GM12878 (cell line): Measurements from ENCODE around the gene TRIM61. TPM values are rescaled to one million over a fixed set of nuclear protein-coding genes. Genes with fewer than 3 reads are reported as not detected.

Source experiments
- ATAC-seq: fragments of 200-7000 bp; cut with Tn5 transposase; 3 replicates; pipeline ENCODE4 v1.9.1; 2020; ENCODE audit warnings: mild to moderate bottlenecking, moderate library complexity
- BruUV-seq: library from RNA; stranded (reverse); fragments of 400-500 nt; replicated peaks from 2 replicates; lab custom pipeline; 2021; lab: Mats Ljungman, UMichigan
- CTCF ChIA-PET: fragments of 300-600 bp; sonication (Branson Sonifier 250); formaldehyde crosslinking; extraction: SDS; loops from one replicate; lab custom pipeline; 2021; ENCODE audit warnings: inconsistent platforms; lab: Yijun Ruan, JAX
- POLR2A ChIA-PET: fragments of 350-600 bp; formaldehyde crosslinking; extraction: SDS; loops from one replicate; lab custom pipeline; 2021; ENCODE audit warnings: inconsistent platforms; lab: Charles Lee
- RAD21 ChIA-PET: fragments of 300-600 bp; sonication (Branson Sonifier 250); formaldehyde crosslinking; loops from one replicate; lab custom pipeline; 2023; ENCODE audit warnings: antibody characterized with exemption; ENCODE audit not compliant: unreplicated experiment; lab: Charles Lee
- SMC1A ChIA-PET: fragments of 300-600 bp; sonication (Branson Sonifier 250); formaldehyde crosslinking; loops from one replicate; lab custom pipeline; 2023; ENCODE audit not compliant: unreplicated experiment, uncharacterized antibody; lab: Charles Lee
- DNase-seq: peaks from one replicate; pipeline ENCODE4 v3.0.0-alpha.2; 2011; ENCODE audit warnings: low read depth, low spot score
- FAIRE-seq: peaks from 3 replicates; lab custom pipeline; 2011; peaks lifted over from hg19 to GRCh38; lab: Jason Lieb, UNC
- H2AFZ ChIP-seq: 2 replicates; pipeline ENCODE4 v1.6.0; 2011; ENCODE audit warnings: low read depth, low read length, control low read depth; ENCODE audit not compliant: control insufficient read depth
- H3K27ac ChIP-seq: 2 replicates; pipeline ENCODE4 v1.5.1; 2011; ENCODE audit warnings: control low read depth; ENCODE audit not compliant: control insufficient read depth, insufficient read depth
- H3K27me3 ChIP-seq, 2 experiments: replicated peaks in 1 of 2; 2 replicates each; pipeline versions ENCODE4 v1.6.0 to v1.6.1; 2011; ENCODE audit warnings: low read length in 1 of 2; ENCODE audit not compliant: control insufficient read depth in 2 of 2, insufficient read depth in 2 of 2
- H3K36me3 ChIP-seq, 2 experiments: 2 replicates each; pipeline ENCODE4 v1.5.1; 2011; ENCODE audit warnings: low read length in 1 of 2; ENCODE audit not compliant: control insufficient read depth in 2 of 2, insufficient read depth in 2 of 2
- H3K4me1 ChIP-seq: 2 replicates; pipeline ENCODE4 v1.6.1; 2011; ENCODE audit warnings: mild to moderate bottlenecking, low read length, moderate library complexity, mixed read lengths; ENCODE audit not compliant: control insufficient read depth, insufficient read depth
- H3K4me2 ChIP-seq: 2 replicates; pipeline ENCODE4 v1.6.0; 2011; ENCODE audit warnings: control low read depth; ENCODE audit not compliant: control insufficient read depth, insufficient read depth
- H3K4me3 ChIP-seq: fragments of 200-600 bp; sonication (generic); 2 replicates; pipeline ENCODE4 v1.5.1; 2016
- H3K79me2 ChIP-seq: 2 replicates; pipeline ENCODE4 v1.6.0; 2011; ENCODE audit warnings: low read length; ENCODE audit not compliant: control insufficient read depth, insufficient read depth
- H3K9ac ChIP-seq: 2 replicates; pipeline ENCODE4 v1.8.0; 2011; ENCODE audit warnings: low read length, control low read depth, mixed read lengths; ENCODE audit not compliant: control insufficient read depth, insufficient read depth
- H3K9me3 ChIP-seq: replicated peaks from 3 replicates; pipeline ENCODE4 v1.5.1; 2011; ENCODE audit warnings: mild to moderate bottlenecking, low read length; ENCODE audit not compliant: control insufficient read depth, insufficient read depth
- H4K20me1 ChIP-seq: 2 replicates; pipeline ENCODE4 v1.6.0; 2011; ENCODE audit not compliant: control insufficient read depth, insufficient read depth
- ATF2 ChIP-seq: IDR thresholded peaks from 2 replicates; pipeline ENCODE4 v1.6.1; 2012; ENCODE audit warnings: low read length, inconsistent platforms
- BCLAF1 ChIP-seq: fragments of 450-650 bp; IDR thresholded peaks from 2 replicates; pipeline ENCODE4 v1.6.1; 2017; ENCODE audit warnings: antibody characterized with exemption, mild to moderate bottlenecking, moderate library complexity
- CEBPB ChIP-seq, 2 experiments: fragments of 150-350 bp in 1 of 2; IDR thresholded peaks; 2 replicates each; pipeline ENCODE4 v1.6.1; 2012 to 2014; ENCODE audit warnings: low read depth in 2 of 2, low read length in 2 of 2, borderline replicate concordance in 1 of 2, inconsistent platforms in 1 of 2
- KAT2A ChIP-seq: conservative IDR thresholded peaks from 2 replicates; pipeline ENCODE4 v1.6.1; 2011; ENCODE audit warnings: low read depth, low read length; ENCODE audit not compliant: control insufficient read depth
- KLF5 ChIP-seq: fragments of 450-650 bp; IDR thresholded peaks from 2 replicates; pipeline ENCODE4 v1.6.1; 2014; ENCODE audit warnings: mild to moderate bottlenecking; ENCODE audit not compliant: partially characterized antibody
- PML ChIP-seq: IDR thresholded peaks from 2 replicates; pipeline ENCODE4 v1.6.1; 2012; ENCODE audit warnings: low read length, inconsistent platforms
- RBBP5 ChIP-seq: fragments of 200-600 bp; sonication (generic); conservative IDR thresholded peaks from 2 replicates; pipeline ENCODE4 v1.6.1; 2016
- SKIL ChIP-seq: fragments of 450-650 bp; IDR thresholded peaks from 2 replicates; pipeline ENCODE4 v1.6.1; 2017; ENCODE audit warnings: mild to moderate bottlenecking, low read depth, inconsistent platforms; ENCODE audit not compliant: poor library complexity, severe bottlenecking
- SUZ12 ChIP-seq: fragments of 200-600 bp; sonication (generic); IDR thresholded peaks from one replicate; pipeline ENCODE4 v1.6.1; 2018; ENCODE audit warnings: antibody characterized with exemption, mild to moderate bottlenecking; ENCODE audit not compliant: unreplicated experiment
- WGBS: methylation state at CpG from one replicate; pipeline ENCODE4 v1.1.6; 2016; ENCODE audit warnings: low lambda C conversion rate; ENCODE audit not compliant: insufficient replicate concordance, insufficient coverage; ENCODE audit errors: missing lambda C conversion rate; 5-methylcytosine and 5-hydroxymethylcytosine counted together
- in situ Hi-C: fragments of 300-500 bp; cut with MboI; formaldehyde crosslinking; loops from 9 replicates; pipeline ENCODE4 v1.14.3; 2018; ENCODE audit warnings: mixed read lengths
- intact Hi-C: fragments of 100-400 bp; cut with micrococcal nuclease; formaldehyde crosslinking; loops from one replicate; pipeline ENCODE4 v1.14.2; 2022; ENCODE audit not compliant: unreplicated experiment
- polyA plus RNA-seq, 11 experiments: library from polyadenylated mRNA; depleted of rRNA in 4 of 11; unstranded in 6 of 11; stranded (reverse) in 5 of 11; fragments of >200 nt; fragmentation: Nextera tagmentation in 4 of 11; fragmentation: Illumina TruSeq in 1 of 11; extraction: Ambion mirVana in 4 of 11; extraction: Trizol in 1 of 11; gene quantifications; 1 replicate in 1 of 11; 2 replicates in 10 of 11; pipeline versions ENCODE4 v1.2.1 to v1.2.3, GENCODE V29; 2011 to 2016; ENCODE audit warnings: inconsistent platforms in 2 of 11, missing spikeins in 2 of 11, low read depth in 1 of 11
- total RNA-seq, 4 experiments: library from RNA; depleted of rRNA in 3 of 4; stranded (reverse); fragments of >200 nt in 3 of 4; fragmentation: Illumina TruSeq in 1 of 4; extraction: Trizol in 1 of 4; gene quantifications; 2 replicates each; pipeline versions ENCODE4 v1.2.1 to v1.2.3, GENCODE V29; 2013 to 2021
- TF ChIP-seq, protein P1 (sequence below): fragments of 450-650 bp; IDR thresholded peaks from 2 replicates; pipeline ENCODE4 v1.6.1; 2016; ENCODE audit warnings: mild to moderate bottlenecking
- TF ChIP-seq, protein P2 (sequence below): fragments of 150-350 bp; IDR thresholded peaks from 2 replicates; pipeline ENCODE4 v1.6.1; 2016; ENCODE audit warnings: low read depth, low read length

Gene TRIM61
- total and polyA plus RNA-seq, 10 of the 15 experiments (the other 5 are each of a cell fraction or from before 2014, with no cell fraction given): 3.2 to 10.9 (median 5.7) TPM

DNA sequence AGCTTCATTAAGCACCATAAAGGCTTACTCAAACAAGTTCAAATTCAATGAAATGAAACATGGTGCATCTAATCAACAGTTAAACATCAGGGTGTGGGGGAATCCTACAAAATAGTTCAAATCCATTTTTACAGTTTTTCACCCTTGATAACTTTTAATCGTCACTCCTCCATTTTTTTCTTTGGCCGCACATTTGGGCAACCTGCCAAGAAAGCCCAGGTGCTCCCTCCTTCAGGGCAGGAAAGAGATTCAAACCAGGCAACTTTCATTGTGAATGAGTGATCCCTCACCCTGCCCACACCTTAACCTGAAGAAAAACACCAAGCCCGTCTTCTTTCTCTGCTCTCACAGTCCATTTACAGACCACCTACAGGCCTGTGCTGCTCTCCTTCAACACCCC is 24.9 kb downstream of the TRIM61 start:
- SMC1A ChIA-PET: interaction anchor here (0.9 to 1.5 kb wide), 3 partner anchors 15 to 172 kb away, joined by 3 to 4 read pairs (median 3); no protein-coding TSS in a partner anchor
- Histone ChIP-seq H3K36me3 (no peaks in the 10 kb centered on the region; a peak in 2 of 4 replicates), H3K4me1 (no peaks in the 10 kb centered on the region; the same call in 1 of the 2 replicates), H3K4me2 (no peak overlapping the region), H2AFZ (no peak overlapping the region), H3K9ac (no peak overlapping the region), H4K20me1 (no peaks in the 10 kb centered on the region), H3K27ac (no peak overlapping the region), H3K79me2 (peaks cover 7% of the 10 kb centered on the region), H3K4me3 (no peak overlapping the region), H3K27me3 (no peaks in the 10 kb centered on the region), H3K9me3 (no peaks in the 10 kb centered on the region; the same call in 2 of the 3 replicates)
- no peak for DNase-seq
- WGBS: 55% methylated on average over 3 of the region's 3 CpGs
- TF ChIP-seq, protein P1, sequence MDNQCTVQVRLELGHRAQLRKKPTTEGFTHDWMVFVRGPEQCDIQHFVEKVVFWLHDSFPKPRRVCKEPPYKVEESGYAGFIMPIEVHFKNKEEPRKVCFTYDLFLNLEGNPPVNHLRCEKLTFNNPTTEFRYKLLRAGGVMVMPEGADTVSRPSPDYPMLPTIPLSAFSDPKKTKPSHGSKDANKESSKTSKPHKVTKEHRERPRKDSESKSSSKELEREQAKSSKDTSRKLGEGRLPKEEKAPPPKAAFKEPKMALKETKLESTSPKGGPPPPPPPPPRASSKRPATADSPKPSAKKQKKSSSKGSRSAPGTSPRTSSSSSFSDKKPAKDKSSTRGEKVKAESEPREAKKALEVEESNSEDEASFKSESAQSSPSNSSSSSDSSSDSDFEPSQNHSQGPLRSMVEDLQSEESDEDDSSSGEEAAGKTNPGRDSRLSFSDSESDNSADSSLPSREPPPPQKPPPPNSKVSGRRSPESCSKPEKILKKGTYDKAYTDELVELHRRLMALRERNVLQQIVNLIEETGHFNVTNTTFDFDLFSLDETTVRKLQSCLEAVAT: no peak
- TF ChIP-seq KAT2A (no peak), RBBP5 (no peak), SKIL (no peak), SUZ12 (no peak), CEBPB (IDR thresholded peaks at IDR 0.05; ENCODE audit: borderline replicate concordance in 1 of 2, low read depth in 2 of 2, low read length in 2 of 2) (no peak), ATF2 (no peak), KLF5 (no peak), BCLAF1 (no peak), PML (no peak)
- TF ChIP-seq, protein P2, sequence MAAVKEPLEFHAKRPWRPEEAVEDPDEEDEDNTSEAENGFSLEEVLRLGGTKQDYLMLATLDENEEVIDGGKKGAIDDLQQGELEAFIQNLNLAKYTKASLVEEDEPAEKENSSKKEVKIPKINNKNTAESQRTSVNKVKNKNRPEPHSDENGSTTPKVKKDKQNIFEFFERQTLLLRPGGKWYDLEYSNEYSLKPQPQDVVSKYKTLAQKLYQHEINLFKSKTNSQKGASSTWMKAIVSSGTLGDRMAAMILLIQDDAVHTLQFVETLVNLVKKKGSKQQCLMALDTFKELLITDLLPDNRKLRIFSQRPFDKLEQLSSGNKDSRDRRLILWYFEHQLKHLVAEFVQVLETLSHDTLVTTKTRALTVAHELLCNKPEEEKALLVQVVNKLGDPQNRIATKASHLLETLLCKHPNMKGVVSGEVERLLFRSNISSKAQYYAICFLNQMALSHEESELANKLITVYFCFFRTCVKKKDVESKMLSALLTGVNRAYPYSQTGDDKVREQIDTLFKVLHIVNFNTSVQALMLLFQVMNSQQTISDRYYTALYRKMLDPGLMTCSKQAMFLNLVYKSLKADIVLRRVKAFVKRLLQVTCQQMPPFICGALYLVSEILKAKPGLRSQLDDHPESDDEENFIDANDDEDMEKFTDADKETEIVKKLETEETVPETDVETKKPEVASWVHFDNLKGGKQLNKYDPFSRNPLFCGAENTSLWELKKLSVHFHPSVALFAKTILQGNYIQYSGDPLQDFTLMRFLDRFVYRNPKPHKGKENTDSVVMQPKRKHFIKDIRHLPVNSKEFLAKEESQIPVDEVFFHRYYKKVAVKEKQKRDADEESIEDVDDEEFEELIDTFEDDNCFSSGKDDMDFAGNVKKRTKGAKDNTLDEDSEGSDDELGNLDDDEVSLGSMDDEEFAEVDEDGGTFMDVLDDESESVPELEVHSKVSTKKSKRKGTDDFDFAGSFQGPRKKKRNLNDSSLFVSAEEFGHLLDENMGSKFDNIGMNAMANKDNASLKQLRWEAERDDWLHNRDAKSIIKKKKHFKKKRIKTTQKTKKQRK: no peak
- intact Hi-C loops (no loop called here), in situ Hi-C loops (no loop called here)
- ATAC-seq: no peak
- FAIRE-seq: no peak
- RAD21 ChIA-PET: no interaction called here
- BruUV-seq: no TSS peak
- CTCF ChIA-PET: interaction anchor here (0.9 to 8.6 kb wide), 2 partner anchors 15 to 25 kb away, joined by 3 to 185 read pairs; partner anchors contain the start of gene TRIM61
- POLR2A ChIA-PET: no interaction called here
